Fibroblast of lung (primary cell): ENCODE results near the gene MSANTD2. TPM values are rescaled to one million over a fixed set of nuclear protein-coding genes. Genes with fewer than 3 reads are reported as not detected.

Experiments
- DNase-seq, 2 donors: peaks; one replicate each; pipeline versions ENCODE4 v3.0.0 to v3.0.0-alpha.2; 2010; ENCODE audit warnings: low read depth in 2 of 2
- H2AFZ ChIP-seq: 2 replicates; pipeline ENCODE4 v1.5.1; 2012; ENCODE audit warnings: low read length, control low read depth, inconsistent platforms
- H3K27ac ChIP-seq: 2 replicates; pipeline ENCODE4 v1.5.1; 2011; ENCODE audit warnings: low read length, control low read depth; ENCODE audit not compliant: insufficient read depth
- H3K27me3 ChIP-seq: 2 replicates; pipeline ENCODE4 v1.5.1; 2011; ENCODE audit warnings: mild to moderate bottlenecking, low read length; ENCODE audit not compliant: control insufficient read depth, insufficient read depth
- H3K36me3 ChIP-seq: 2 replicates; pipeline ENCODE4 v1.5.1; 2011; ENCODE audit warnings: low read length; ENCODE audit not compliant: control insufficient read depth, insufficient read depth
- H3K4me1 ChIP-seq: 2 replicates; pipeline ENCODE4 v1.5.1; 2011; ENCODE audit warnings: low read length; ENCODE audit not compliant: control insufficient read depth, insufficient read depth; ENCODE audit errors: extremely low read depth
- H3K4me2 ChIP-seq: 2 replicates; pipeline ENCODE4 v1.5.1; 2011; ENCODE audit warnings: low read length, control low read depth; ENCODE audit not compliant: insufficient read depth; ENCODE audit errors: extremely low read depth
- H3K4me3 ChIP-seq, 4 experiments: fragments of 200-600 bp in 1 of 4; sonication (generic) in 1 of 4; replicated peaks in 1 of 4; 2 replicates each; pipeline ENCODE4 v1.5.1; 2011 to 2016; ENCODE audit warnings: low read length in 4 of 4, low read depth in 3 of 4, mild to moderate bottlenecking in 3 of 4, control low read depth in 2 of 4, inconsistent platforms in 1 of 4, mixed read lengths in 1 of 4; ENCODE audit not compliant: insufficient read depth in 1 of 4; ENCODE audit errors: control extremely low read depth in 1 of 4
- H3K79me2 ChIP-seq: 2 replicates; pipeline ENCODE4 v1.5.1; 2012; ENCODE audit warnings: mild to moderate bottlenecking, low read length, inconsistent platforms; ENCODE audit not compliant: control insufficient read depth, insufficient read depth
- H3K9ac ChIP-seq: 2 replicates; pipeline ENCODE4 v1.5.1; 2011; ENCODE audit warnings: mild to moderate bottlenecking, low read length, control low read depth; ENCODE audit not compliant: insufficient read depth
- H3K9me3 ChIP-seq: 2 replicates; pipeline ENCODE4 v1.5.1; 2012; ENCODE audit warnings: low read depth, low read length; ENCODE audit not compliant: control insufficient read depth, insufficient read depth
- H4K20me1 ChIP-seq: 2 replicates; pipeline ENCODE4 v1.5.1; 2011; ENCODE audit warnings: low read length; ENCODE audit not compliant: control insufficient read depth, insufficient read depth; ENCODE audit errors: extremely low read depth
- CTCF ChIP-seq, 2 donors: IDR thresholded peaks in 1 of 2; conservative IDR thresholded peaks in 1 of 2; 1 replicate in 1 of 2; 2 replicates in 1 of 2; pipeline ENCODE4 v1.5.1; 2011 to 2012; ENCODE audit warnings: low read length in 2 of 2, control low read depth in 1 of 2, inconsistent platforms in 1 of 2, low read depth in 1 of 2, mild to moderate bottlenecking in 1 of 2
- EZH2 ChIP-seq: IDR thresholded peaks from 2 replicates; pipeline ENCODE4 v1.5.1; 2012; ENCODE audit warnings: low read length, control low read depth, mild to moderate bottlenecking; ENCODE audit errors: missing control alignments
- polyA plus RNA-seq, 2 donors: library from polyadenylated mRNA; depleted of rRNA in 1 of 2; stranded (reverse) in 1 of 2; unstranded in 1 of 2; fragments of >200 nt; gene quantifications; 2 replicates each; pipeline ENCODE4 v1.2.1, GENCODE V29; 2011 to 2012; ENCODE audit warnings: missing spikeins in 1 of 2
- total RNA-seq: library from RNA; depleted of rRNA; stranded (reverse); fragments of >200 nt; gene quantifications from 2 replicates; pipeline ENCODE4 v1.2.1, GENCODE V29; 2014

The MSANTD2 gene
- total and polyA plus RNA-seq, 2 donors (not counting 1 experiment from before 2014, with no cell fraction given): 6.3 to 6.6 TPM

- no peak overlapping the region for H3K27ac ChIP-seq
- H3K4me2 ChIP-seq: no peak overlapping the region
- H3K36me3 ChIP-seq: no peaks in the 10 kb centered on the region
- peak overlapping the region in 1 of 4 experiments; percentile 37 for H3K4me3 ChIP-seq
- no peaks in the 10 kb centered on the region for H3K79me2 ChIP-seq
- peaks cover 2% of the 10 kb centered on the region for H3K27me3 ChIP-seq
- no peak for TF ChIP-seq EZH2
- TF ChIP-seq CTCF (conservative IDR thresholded peaks at IDR 0.05 in 1 of 2, IDR thresholded peaks at IDR 0.05 in 1 of 2; ENCODE audit: low read depth in 1 of 2, low read length in 2 of 2): no peak
- no peaks in the 10 kb centered on the region for H4K20me1 ChIP-seq
- peaks cover 9% of the 10 kb centered on the region for H3K4me1 ChIP-seq
- DNase-seq: no peak
- H2AFZ ChIP-seq: no peak overlapping the region
- no peak overlapping the region for H3K9ac ChIP-seq
- no peaks in the 10 kb centered on the region for H3K9me3 ChIP-seq
Observed at GRCh38 chr11:124747406-124748099, 52.7 kb downstream of the MSANTD2 start.

DNA sequence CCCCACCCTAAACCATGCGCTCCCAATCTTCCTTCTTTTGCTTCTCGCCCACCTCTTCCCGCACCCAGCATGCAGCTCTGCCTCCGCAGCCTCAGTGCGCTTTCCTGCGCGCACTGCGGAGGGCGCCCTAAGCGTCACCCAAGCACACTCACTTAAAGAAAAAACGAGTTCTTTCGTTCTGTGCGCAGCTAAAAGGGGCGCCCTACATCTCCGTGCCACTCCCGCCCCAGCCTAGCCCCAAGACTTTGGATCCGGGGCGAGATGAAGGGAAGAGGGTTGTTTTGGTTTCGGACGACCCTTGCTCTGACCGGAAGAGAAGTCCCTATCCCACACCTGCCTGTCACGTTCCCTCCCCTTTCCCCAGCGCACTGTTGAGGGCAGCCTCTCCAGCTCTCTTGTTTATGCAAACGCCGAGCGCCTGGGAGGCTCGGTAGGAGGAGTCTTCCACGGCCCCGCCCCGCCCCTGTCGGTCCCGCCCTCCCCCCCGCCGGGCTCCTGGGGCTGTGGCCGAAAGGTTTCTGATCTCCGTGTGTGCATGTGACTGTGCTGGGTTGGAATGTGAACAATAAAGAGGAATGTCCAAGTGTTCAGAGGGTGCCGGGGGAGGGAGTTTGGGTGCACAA is 53.5 kb downstream of the MSANTD2 start:
- Histone ChIP-seq H3K4me1 (peaks cover 9% of the 10 kb centered on the region), H3K79me2 (no peaks in the 10 kb centered on the region), H3K4me3 (peak overlapping the region; percentile 27 to 73 (median 52)), H3K27ac (peak overlapping the region; percentile 38), H3K36me3 (no peaks in the 10 kb centered on the region), H3K9me3 (no peaks in the 10 kb centered on the region), H3K9ac (no peak overlapping the region), H2AFZ (peak overlapping the region; percentile 88), H4K20me1 (no peaks in the 10 kb centered on the region), H3K27me3 (peaks cover 2% of the 10 kb centered on the region), H3K4me2 (peak overlapping the region; percentile 95)
- peak; percentile 58 to 76 for DNase-seq
- TF ChIP-seq EZH2 (no peak), CTCF (conservative IDR thresholded peaks at IDR 0.05 in 1 of 2, IDR thresholded peaks at IDR 0.05 in 1 of 2; ENCODE audit: low read depth in 1 of 2, low read length in 2 of 2) (peak; percentile 54 to 64)

DNA sequence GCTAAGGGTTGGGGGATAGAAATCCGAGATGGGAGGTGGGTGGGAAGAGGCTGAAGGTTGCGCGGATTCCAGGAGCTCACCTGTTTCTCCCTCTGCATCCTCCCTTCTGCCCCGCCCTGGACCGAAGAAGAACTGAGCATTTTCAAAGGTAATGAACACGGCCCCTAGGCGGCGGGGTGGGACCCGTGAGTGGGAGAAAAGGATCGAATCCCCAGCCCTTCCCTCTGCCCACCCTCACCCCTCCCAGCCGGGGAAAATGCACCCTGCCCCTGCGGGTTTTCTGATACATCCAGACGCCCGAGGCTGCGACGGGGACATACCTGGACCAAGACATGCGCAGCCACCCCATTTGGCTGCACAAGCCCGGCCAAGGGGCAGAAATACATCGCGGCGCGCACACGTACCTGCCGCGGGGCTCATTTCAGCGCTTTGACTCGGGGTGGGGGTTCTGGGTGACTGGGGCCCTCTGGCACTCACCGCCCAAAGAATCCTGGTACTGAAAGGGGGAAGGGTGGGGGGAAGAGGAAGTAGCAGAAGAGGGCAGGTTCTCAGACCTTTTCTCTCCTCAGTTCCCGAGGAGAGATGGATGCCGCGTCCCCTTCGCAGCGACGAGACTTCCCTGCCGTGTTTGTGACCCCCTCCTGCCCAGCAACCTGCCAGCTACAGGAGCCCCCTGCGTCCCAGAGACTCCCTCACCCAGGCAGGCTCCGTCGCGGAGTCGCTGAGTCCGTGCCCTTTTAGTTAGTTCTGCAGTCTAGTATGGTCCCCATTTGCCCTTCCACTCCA is 54.2 kb downstream of the MSANTD2 start:
- H3K4me3 ChIP-seq: peak overlapping the region; percentile 27 to 73 (median 52)
- peak overlapping the region; percentile 88 for H2AFZ ChIP-seq
- H3K4me2 ChIP-seq: peak overlapping the region; percentile 95
- peaks cover 2% of the 10 kb centered on the region for H3K27me3 ChIP-seq
- H3K36me3 ChIP-seq: no peaks in the 10 kb centered on the region
- no peak for DNase-seq
- no peaks in the 10 kb centered on the region for H3K79me2 ChIP-seq
- no peaks in the 10 kb centered on the region for H4K20me1 ChIP-seq
- H3K27ac ChIP-seq: peak overlapping the region; percentile 38
- H3K9ac ChIP-seq: peak overlapping the region; percentile 48
- TF ChIP-seq EZH2 (no peak), CTCF (conservative IDR thresholded peaks at IDR 0.05 in 1 of 2, IDR thresholded peaks at IDR 0.05 in 1 of 2; ENCODE audit: low read depth in 1 of 2, low read length in 2 of 2) (peak; percentile 14 to 44)
- H3K4me1 ChIP-seq: peaks cover 9% of the 10 kb centered on the region
- no peaks in the 10 kb centered on the region for H3K9me3 ChIP-seq
